HG03196 (cell line): ENCODE data around the gene SCN9A.
"Not testable (repeated sequence)": the region's sequence is repeated elsewhere in the genome, so short reads cannot be mapped to it uniquely, and the experiment has no call there.

Experiments
- ATAC-seq: cut with Tn5 transposase; IDR thresholded peaks from one replicate; pipeline ENCODE4 v1.9.1; 2021; ENCODE audit not compliant: unreplicated experiment

Gene SCN9A

DNA sequence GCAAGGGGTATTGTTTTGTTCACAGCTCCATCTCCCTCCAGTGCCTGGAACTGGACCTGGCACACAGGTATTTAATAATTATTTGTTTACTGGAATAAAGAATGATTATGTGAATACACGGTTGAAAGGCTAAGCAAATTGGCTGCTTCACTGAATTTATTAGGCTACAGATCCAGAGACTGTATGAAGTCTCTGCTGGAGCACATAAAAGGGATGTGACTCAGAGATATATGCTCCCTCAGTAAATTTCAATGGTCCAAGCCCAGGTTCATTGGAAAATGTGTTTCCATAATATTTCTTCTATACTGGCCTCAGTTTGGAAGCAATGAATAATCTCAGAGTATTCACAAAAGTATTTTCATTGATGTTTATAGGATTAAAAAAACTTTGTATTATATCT, 126.4 kb downstream of the SCN9A start:
- ATAC-seq = no peak

DNA sequence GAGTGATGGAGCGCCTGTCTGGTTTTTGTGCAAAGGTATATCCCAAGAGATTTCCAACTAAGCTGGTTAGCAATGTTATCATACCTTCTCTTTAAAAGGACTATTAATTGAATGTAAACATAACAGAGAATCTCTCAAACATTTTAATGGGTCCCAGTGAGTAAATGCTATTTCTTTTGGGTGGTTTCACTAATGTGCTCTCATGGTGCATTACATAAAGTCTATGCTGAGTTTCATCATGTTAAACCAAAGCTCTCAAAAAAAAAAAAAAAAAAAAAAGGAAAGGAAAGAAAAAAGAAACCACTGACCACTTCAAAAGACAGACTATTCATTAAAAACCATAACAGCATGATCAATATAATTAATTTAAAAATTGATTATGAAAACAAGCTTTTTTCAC, 128.8 kb downstream of the SCN9A start:
- no peak for ATAC-seq

DNA sequence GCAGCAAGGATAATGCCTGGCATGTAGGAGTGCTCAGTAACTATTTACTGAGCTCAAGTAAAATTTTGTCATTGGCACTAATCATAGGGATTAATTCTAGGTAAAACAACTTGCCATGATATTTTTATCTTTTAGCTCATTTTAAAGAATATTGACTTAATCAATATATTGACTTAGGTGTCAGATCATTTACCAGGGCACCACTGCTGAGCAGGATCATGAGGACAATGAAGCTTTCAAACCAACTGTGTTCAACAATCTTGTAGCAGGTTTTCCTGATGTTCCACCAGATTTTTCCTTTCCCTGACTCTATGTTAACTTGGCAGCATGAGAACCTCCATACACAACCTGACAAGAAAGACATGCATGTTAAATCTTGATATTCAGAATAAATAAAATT, 133.4 kb downstream of the SCN9A start:
- ATAC-seq = no peak

DNA sequence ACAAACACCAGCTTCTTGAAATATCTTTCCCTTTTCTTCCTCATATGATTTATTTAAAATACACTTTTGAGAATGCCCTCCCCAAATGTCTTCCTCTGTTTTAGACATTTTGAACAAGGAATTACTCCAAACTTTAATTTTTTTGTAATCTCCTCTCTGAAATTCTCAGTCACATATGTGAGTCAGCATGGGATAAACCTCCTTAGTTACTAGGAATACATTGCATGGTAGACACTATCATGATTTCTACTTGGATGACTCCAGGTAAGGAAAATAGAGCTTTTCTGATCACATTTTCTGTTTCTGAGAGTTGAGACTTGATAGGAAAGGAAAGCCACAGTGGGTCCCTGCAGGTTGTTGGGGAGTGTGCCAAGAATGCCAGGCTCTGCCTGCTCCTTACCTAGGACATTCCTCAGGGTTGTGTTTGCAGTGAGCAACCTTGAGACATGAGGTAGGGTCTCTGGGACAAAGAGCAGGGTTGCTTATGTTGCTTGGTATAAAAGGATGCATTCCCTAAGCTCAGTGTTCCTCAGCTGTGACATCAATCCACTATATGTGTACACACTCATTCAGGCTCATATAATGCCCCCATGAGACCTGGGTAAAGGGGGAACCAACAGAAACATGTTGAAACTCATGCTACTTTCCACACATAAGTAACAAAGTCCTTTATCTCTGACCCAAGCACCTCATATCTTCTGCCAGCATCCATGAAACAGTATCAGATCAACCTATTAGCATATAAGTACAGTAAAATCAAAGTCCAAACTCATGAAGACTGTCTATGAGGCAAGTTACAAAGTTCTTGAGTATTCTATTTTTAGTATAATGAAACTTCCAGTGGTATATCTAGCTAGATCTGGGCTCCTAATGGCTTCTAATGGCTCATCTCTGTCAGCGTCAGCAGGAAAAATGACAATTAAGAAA, 135.1 kb downstream of the SCN9A start:
- ATAC-seq = no peak

DNA sequence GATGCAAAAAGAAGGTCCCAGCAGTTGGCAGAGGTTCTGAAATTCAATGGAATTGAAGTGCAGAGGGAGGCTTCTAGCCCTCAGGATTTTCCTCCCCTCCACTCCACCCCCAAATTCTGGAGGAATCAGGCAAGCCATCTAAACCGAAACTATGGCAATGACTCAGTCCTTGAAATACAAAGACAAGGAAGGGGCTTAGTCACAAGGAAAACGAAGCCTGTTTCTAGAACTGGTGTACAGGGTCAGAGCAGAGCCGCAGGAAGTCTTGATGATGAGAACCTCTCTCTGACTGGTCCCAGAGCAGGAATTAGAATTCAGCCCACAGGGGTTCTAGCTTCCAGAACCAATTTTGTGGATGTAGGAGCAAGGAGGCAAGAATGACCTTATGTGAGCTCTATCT, 136.2 kb downstream of the SCN9A start:
- ATAC-seq = no peak

DNA sequence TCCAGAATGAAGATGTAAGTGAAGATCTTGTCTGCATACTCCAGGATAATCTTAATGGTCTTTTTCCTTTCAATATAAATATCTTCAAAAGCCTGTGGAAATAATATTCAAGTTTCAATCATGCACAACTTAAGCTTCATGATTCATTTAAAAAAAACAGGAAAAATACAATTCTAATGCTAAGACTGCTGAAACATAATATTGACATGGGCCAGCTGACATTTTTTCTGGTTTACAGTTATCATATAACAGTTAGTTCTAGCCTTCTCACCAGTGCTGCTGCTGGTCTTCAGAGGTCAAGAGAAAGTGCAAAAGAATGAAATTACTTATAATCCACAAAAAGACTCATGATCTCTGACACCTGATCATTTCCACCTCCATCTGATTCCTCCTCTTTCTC, 137.6 kb downstream of the SCN9A start:
- ATAC-seq = no peak

DNA sequence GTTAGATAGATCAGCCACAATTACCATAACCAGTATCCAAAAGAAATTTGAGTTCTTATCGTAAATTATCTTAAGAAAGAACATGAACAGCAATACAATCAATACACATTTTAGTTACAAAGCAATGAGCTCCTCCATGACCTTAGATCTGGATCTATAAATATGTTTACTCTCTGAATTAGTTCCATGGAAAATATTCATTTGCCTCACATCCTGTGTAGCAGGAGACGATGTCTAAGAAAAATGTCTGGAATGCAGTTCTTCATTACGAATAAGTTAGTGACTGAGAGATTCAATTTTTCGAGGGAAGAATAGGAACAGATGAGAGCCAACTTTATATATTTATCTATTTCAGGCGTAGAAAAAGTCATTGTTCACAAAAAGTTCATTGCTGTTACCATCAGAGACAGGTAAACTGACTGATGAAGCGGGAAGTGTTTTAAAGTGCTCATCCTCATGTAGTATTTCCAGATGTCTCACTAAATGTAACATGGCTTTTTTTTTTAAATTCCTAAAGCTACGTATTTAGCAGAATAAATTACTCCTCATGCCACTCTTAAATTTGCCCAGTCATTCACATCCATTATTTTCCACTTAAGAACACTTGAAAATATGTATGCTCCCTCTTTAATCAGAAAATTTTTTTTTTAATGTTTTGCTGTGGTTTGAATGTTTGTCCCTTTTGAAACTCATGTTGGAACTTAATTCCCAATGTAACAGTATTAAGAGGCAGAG, 141.5 kb downstream of the SCN9A start:
- no peak for ATAC-seq

DNA sequence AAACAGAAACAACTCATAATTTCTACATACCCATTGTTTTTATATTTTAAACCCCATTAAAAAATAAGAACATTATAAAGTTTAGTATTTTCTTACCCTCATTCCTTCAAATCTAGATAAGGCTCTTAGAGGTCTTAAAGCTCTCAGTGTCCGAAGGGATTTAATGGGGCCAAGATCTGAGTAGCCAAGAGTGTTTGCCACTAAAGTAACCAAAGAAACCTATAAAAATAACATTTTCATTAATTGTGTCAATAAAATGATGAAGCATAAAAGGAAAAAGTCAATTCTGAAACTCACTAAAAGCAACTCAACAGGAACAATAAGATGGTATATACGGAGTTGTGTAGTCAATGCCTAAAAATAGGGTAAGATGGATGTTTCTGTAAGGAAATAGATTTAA, 142.5 kb downstream of the SCN9A start:
- ATAC-seq = no peak

DNA sequence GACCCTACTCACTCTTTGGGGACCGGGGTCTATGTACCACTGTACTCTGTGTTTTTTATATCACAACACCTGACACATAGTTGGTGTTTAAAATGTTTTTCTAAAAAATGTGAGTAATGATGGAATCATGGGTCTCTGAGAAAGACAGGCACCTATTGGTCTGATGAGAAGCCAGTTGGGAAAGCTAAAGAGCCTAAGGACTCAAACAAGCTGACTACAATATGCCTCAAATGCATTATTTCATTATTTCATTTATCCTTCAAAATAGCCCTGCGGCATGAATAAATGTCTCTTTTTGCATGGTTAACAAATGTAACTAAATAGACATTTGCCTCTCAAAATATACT, 145.0 kb downstream of the SCN9A start:
- no peak for ATAC-seq

DNA sequence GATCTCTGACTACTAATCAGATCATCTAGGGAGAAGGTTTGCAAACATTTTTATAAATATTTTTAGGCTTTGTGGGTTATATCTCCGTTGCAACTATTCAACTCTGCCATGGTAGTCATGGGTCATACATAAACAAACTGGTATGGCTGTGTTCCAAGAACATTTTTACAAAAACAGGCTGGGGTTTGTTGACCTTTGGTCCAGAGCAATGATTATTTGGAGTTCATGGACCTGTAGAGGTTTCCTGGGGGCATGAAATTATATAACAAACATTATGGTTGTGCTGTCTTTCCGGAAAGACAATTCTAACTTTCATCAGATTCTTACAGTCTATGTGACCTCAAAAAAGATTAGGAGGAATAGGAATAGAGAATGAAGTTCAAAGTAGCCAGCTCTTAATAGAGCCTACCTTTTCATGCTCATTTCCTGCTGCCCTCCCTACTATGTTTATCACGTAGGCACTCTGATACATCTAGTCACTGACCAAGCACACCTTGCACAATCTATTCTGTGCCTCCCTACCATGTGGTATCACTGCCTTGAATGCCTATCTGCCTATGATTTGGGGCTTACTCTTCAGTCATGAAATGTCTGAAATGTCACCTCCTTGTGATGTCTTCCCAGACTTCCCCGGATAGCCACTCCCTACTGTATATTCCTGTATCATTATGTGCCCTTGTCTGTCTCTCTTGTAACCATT, 145.6 kb downstream of the SCN9A start:
- no peak for ATAC-seq

DNA sequence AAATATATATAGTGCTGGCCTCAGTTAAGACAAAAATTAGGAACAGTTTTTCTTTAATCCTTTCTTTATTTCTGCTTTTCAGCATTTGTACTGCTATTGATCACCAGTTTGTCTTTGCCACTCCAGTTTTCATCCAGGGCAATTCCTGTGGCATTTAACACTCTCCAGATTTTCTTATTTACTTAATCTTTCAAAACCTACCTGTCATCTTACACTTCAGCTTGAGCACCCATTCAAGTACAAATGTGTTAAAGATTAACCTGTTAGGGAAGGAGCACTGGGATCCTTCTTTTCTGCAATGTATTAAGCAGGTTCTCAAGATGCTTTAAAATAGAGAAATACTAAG, 146.1 kb downstream of the SCN9A start:
- ATAC-seq = no peak

DNA sequence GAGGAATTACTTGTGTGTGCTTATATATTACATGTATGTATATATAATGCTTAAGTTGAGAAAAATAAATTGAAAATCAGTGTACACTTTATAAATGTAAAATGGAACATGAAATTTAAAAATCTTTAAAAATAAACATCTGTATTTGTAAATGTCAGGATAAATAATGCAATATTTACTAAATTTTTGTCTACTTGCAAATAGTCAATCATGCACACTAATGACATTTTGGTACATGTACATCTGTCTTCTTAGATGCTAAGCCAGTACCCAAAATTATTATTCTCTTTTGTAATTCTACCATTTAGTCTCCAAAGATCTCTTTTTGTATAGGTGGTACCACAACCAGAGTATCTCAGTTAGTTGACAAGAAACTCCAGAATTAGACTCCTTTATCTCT, 151.5 kb downstream of the SCN9A start:
- ATAC-seq = no peak

DNA sequence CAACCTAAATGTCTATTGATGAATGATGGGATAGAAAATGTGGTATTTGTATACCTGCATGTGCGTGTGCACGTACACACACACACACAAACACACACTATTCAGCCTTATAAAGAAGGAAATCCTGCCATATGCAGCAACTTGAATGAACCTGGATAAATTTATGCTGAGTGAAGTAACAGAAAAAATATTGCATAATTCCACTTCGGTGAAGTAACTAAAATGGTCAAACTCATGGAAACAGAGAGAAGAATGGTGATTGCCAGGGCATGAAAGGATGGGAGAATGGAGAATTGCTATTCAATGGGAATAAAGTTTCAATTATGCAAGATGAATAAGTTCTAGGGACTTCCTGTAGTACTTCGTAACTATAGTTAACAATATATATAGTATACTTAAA, 152.4 kb downstream of the SCN9A start:
- ATAC-seq = no peak

DNA sequence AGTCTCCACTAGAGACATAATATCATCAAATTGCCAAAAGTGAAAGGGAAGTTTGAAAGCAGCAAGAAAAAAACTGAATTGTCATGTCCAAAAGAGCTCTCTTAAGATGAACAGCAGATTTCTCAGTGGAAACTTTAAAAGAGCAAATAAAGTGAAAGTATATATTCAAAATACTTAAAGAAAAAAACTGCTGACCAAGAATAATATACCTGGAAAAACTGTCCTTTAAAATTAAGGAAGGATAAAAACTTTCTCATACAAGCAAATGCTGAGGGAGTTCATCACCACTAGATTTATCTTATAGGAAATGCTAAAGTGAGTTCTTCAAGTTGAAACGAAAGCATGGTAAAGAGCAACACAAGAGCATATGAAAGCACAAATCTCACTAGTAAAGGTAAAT, 164.7 kb downstream of the SCN9A start:
- ATAC-seq = no peak

DNA sequence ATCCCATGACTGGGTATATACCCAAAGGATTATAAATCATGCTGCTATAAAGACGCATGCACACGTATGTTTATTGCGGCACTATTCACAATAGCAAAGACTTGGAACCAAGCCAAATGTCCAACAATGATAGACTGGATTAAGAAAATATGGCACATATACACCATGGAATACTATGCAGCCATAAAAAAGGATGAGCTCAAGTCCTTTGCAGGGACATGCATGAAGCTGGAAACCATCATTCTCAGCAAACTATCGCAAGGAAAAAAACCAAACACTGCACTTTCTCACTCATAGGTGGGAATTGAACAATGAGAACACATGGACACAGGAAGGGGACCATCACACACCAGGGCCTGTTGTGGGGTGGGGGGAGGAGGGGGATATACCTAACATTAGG, 165.8 kb downstream of the SCN9A start:
- not testable (repeated sequence) for ATAC-seq

DNA sequence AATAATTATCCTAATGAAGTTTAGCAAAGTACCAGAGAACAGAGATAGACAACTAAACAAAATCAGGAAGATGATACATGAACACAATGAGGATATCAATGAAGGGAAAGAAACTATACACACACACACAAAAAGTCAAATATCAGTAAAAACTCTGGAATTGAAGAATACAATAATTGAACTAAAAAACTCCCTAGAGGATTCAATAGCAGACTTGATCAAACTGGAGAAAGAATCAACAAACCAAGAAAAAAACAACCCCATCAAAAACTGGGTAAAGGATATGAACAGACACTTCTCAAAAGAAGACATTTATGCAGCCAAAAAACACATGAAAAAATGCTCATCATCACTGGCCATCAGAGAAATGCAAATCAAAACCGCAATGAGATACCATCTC, 166.4 kb downstream of the SCN9A start:
- ATAC-seq = not testable (repeated sequence)

DNA sequence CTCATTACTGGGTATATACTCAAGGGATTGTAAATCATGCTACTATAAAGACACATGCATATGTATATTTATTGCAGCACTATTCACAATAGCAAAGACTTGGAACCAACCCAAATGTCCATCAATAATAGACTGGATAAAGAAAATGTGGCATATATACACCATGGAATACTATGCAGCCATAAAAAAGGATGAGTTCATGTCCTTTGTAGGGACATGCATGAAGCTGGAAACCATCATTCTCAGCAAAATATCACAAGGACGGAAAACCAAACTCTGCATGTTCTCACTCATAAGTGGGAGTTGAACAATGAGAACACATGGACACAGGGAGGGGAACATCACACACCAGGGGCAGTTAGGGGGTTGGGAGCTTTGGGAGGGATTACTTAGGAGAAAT, 169.6 kb downstream of the SCN9A start:
- ATAC-seq = not testable (repeated sequence)

DNA sequence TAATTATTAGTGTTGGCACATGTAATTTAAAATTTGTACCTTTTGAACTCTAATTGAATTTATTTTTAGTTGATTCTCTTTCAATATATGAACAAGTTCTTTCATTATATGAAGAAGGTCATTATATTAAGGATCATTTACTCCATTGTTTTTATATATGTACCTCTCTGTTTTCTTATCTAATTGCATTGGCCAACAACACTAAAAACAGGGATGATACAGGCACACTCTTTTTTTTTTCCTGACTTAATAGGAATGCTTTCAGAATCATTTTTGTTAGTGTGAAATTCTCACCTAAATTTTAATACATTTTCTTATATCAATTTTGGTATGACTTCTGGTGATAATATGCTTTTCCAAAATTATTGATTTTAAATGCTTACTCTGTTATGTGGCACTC, 173.0 kb downstream of the SCN9A start:
- no peak for ATAC-seq

DNA sequence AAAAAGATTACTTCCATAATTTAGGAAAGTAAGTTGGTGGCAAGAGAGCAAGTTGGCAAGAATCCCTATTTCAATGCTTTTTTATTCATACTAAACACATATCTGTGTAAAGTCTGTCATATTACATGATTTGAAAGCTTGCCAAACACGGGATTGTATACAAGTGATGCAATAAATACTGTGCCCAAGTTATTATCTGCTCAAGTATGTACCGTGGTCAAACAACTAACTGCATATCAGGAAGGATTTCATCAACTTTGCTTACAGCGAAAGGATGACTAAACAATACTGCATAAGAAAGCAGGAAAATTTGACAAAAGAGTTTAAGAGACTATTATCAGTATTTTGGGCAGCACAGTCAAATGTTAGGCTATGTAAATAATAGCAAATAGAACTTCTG, 178.3 kb downstream of the SCN9A start:
- no peak for ATAC-seq

DNA sequence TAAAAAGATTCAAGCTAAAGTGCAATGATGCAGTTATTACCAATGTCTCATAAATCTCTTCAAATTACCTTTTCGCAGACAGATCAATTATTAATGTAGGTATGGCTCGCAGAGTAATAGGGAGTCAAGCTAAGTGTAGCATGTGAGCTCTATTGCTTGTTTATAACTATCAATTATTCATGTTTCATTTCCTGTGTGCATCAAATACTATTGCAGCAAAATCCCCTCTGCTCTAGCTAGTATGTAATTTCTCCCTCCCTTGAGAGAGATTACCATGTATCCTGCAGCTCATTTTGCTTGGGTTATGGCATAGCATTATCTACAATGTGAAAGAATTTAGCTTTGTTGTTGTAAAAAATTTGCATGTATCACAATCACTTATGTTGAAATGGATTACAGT, 182.3 kb downstream of the SCN9A start:
- ATAC-seq = no peak

DNA sequence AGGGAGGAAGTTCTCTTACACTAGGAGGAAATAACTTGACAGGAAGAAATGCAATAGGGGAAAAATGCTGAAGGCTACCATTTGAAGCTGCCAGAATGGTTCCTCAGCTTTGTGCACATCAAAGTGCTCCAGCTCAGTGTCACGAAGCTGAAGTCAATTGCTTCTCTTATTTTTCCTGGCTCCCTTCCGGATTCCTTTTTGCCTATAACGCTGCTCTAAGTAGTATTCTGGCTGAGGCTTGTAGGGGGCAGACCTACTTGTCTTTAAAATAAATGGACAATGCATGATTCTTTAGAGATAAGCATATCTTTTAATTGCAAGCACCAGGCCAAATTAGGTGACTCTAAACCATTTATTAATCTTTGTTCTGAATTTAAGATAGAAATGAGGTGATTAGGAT, 187.7 kb downstream of the SCN9A start:
- ATAC-seq = no peak

DNA sequence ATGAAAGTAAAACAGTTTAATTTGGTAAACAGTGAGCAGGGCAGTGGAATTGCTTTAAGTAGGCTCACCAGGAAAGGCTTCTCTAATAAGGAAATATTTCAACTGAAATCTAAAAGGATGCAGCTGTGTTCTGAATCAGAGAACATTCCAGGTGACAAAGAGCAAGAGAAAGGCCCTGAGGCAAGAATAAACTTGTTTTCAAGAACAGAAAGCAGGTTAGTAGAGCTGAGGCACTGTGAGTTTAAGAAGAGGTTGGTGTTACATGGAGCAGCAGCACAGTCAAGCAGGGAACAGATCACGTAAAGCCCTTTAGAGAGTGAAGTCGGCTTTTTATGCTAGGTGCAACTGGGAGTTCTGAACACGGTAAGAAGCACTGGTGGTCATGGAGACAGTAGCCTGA, 191.0 kb downstream of the SCN9A start:
- ATAC-seq = no peak
